IMR-90 (cell line): ENCODE results near the gene A4GALT. TPM values are rescaled to one million over a fixed set of nuclear protein-coding genes. Genes with fewer than 3 reads are reported as not detected.

Experiments used
- microRNA-seq, 2 experiments: library from miRNA; stranded (forward) in 1 of 2; unstranded in 1 of 2; fragments of 10-50 nt in 1 of 2; fragments of <30 nt in 1 of 2; gene quantifications in 1 of 2; microRNA quantifications in 1 of 2; one replicate each; pipeline versions ENCODE3 to v1.1.0; 2013 to 2020; ENCODE audit not compliant: insufficient read depth in 1 of 2, insufficient read length in 1 of 2, unreplicated experiment in 1 of 2
- polyA plus RNA-seq, 3 experiments: library from polyadenylated mRNA; depleted of rRNA; stranded (reverse); fragments of >200 nt; gene quantifications; 2 replicates each; pipeline ENCODE4 v1.2.3, GENCODE V29; 2012; ENCODE audit warnings: low replicate concordance in 1 of 3
- small RNA-seq, 5 experiments: library from RNA; depleted of rRNA; stranded (forward); fragments of <200 nt; gene quantifications; one replicate each; pipeline ENCODE3, GENCODE V24; 2012
- total RNA-seq: library from RNA; depleted of rRNA; stranded (reverse); fragments of >200 nt; gene quantifications from 2 replicates; pipeline ENCODE4 v1.2.3, GENCODE V29; 2012; rRNA removed

Gene A4GALT
- total and polyA plus RNA-seq, 2 of the 4 experiments (the other 2 are of a cell fraction) = 1.6 to 6.1 TPM

Small RNA genes lying within 50 kb of the gene (microRNA-seq; reads per million reads assigned to microRNA genes)
- gene RF00019 (ENCODE audit: insufficient read depth, insufficient read length) = not detected

Small RNA genes lying within 50 kb of the gene (small RNA-seq; reads per million reads assigned to genes)
- gene RF00019 = 0 reads per million in 5 experiments

Other genes starting within 250 kb of the A4GALT start
- gene RRP7A, start 201.1 kb downstream of the A4GALT start, total RNA-seq = 25.5 and 32.5 TPM in 2 replicates
- gene RRP7A, start 201.1 kb downstream of the A4GALT start, polyA plus RNA-seq (2012; rRNA removed) = 29.2 and 30.8 TPM in 2 replicates
- gene SERHL2, start 166.9 kb downstream of the A4GALT start, total RNA-seq = 3.9 and 5.0 TPM in 2 replicates
- gene SERHL2, start 166.9 kb downstream of the A4GALT start, polyA plus RNA-seq (2012; rRNA removed) = 4.5 and 5.6 TPM in 2 replicates
- gene POLDIP3, start 106.0 kb downstream of the A4GALT start, total RNA-seq = 28.1 and 33.9 TPM in 2 replicates
- gene POLDIP3, start 106.0 kb downstream of the A4GALT start, polyA plus RNA-seq (2012; rRNA removed) = 43.6 and 45.4 TPM in 2 replicates
- 0.18 TPM in 1 of 2 replicates, not detected in the other for gene ATP5MGL, start 80.3 kb downstream of the A4GALT start, total RNA-seq
- gene ATP5MGL, start 80.3 kb downstream of the A4GALT start, polyA plus RNA-seq (2012; rRNA removed) = not detected in 2 replicates
- gene CYB5R3, start 71.5 kb downstream of the A4GALT start, total RNA-seq = 37.5 and 44.1 TPM in 2 replicates
- 362 and 405 TPM in 2 replicates for gene CYB5R3, start 71.5 kb downstream of the A4GALT start, polyA plus RNA-seq (2012; rRNA removed)
- 70.1 and 88.0 TPM in 2 replicates for gene ARFGAP3, start 136.4 kb upstream of the A4GALT start, total RNA-seq
- gene ARFGAP3, start 136.4 kb upstream of the A4GALT start, polyA plus RNA-seq (2012; rRNA removed) = 46.5 and 50.0 TPM in 2 replicates